Peyer's patch (tissue), 4 donors: ENCODE results near the gene RELT. TPM values are rescaled to one million over a fixed set of nuclear protein-coding genes. Genes with fewer than 3 reads are reported as not detected.

ENCODE experiments used
- DNase-seq, 3 donors: peaks; one replicate each; pipeline ENCODE4 v3.0.0-alpha.2; 2017 to 2019
- H3K27ac ChIP-seq, 4 donors: fragments of 200-600 bp; sonication (generic); one replicate each; pipeline ENCODE4 v1.5.1; 2016 to 2019
- H3K27me3 ChIP-seq, 2 donors: fragments of 200-600 bp; sonication (generic); one replicate each; pipeline ENCODE4 v1.5.1; 2019
- H3K36me3 ChIP-seq, 3 donors: fragments of 200-600 bp; sonication (generic); one replicate each; pipeline ENCODE4 v1.5.1; 2016 to 2019
- H3K4me1 ChIP-seq, 4 donors: fragments of 200-600 bp; sonication (generic); one replicate each; pipeline ENCODE4 v1.5.1; 2016 to 2019
- H3K4me3 ChIP-seq, 4 donors: fragments of 200-600 bp; sonication (generic); 1 replicate in 3 of 4; 2 replicates in 1 of 4; pipeline ENCODE4 v1.5.1; 2016 to 2019; ENCODE audit warnings: mild to moderate bottlenecking in 1 of 4
- H3K9me3 ChIP-seq, 4 donors: fragments of 200-600 bp; sonication (generic); one replicate each; pipeline ENCODE4 v1.5.1; 2016 to 2019; ENCODE audit warnings: mild to moderate bottlenecking in 1 of 4
- CTCF ChIP-seq, 6 experiments: fragments of 450-650 bp in 4 of 6; fragments of 200-600 bp in 2 of 6; sonication (generic) in 1 of 6; IDR thresholded peaks; one replicate each; pipeline ENCODE4 v1.5.1; 2017 to 2019; ENCODE audit warnings: antibody characterized with exemption in 6 of 6, mild to moderate bottlenecking in 3 of 6, moderate library complexity in 1 of 6
- POLR2A ChIP-seq, 2 donors: fragments of 450-650 bp; IDR thresholded peaks; one replicate each; pipeline ENCODE4 v1.5.1; 2017; ENCODE audit warnings: antibody characterized with exemption in 2 of 2, mild to moderate bottlenecking in 2 of 2, moderate library complexity in 2 of 2
- total RNA-seq, 4 donors: library from RNA; depleted of rRNA; stranded (reverse); fragments of >200 nt; gene quantifications; one replicate each; pipeline ENCODE4 v1.1.0, GENCODE V29; 2016

The RELT gene
- total RNA-seq, 4 donors from 2014 or later, result 1.2 to 19.0 (median 4.7) TPM

DNA sequence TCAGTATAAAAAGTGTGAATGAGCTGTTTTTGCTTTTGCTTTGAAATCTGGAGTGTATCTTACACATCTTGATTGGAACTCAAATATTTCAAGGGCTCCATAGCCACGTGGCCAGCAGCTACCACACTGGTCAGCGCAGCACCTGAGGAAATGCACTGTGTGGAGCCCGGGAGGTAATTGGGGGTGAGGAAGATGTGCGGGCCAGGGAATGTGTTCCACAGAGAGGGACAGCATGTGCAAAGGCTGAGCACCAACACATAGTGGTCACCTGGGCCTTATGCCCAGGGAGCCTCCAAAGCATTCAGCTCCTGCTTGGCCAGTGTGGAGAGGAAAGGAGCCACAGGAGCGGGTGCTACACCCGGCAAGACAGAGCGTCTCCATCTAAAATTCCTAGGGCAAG is 20.8 kb downstream of the RELT start:
- no peak overlapping the region for H3K27ac ChIP-seq
- TF ChIP-seq POLR2A (IDR thresholded peaks at IDR 0.05) (no peak), CTCF (IDR thresholded peaks at IDR 0.05) (no peak)
- no peaks in the 10 kb centered on the region for H3K27me3 ChIP-seq
- H3K9me3 ChIP-seq, result no peaks in the 10 kb centered on the region
- no peaks in the 10 kb centered on the region for H3K4me1 ChIP-seq
- DNase-seq, result peak in 2 of 3 donors; percentile 24 to 35
- H3K4me3 ChIP-seq, result no peak overlapping the region
- no peaks in the 10 kb centered on the region for H3K36me3 ChIP-seq

DNA sequence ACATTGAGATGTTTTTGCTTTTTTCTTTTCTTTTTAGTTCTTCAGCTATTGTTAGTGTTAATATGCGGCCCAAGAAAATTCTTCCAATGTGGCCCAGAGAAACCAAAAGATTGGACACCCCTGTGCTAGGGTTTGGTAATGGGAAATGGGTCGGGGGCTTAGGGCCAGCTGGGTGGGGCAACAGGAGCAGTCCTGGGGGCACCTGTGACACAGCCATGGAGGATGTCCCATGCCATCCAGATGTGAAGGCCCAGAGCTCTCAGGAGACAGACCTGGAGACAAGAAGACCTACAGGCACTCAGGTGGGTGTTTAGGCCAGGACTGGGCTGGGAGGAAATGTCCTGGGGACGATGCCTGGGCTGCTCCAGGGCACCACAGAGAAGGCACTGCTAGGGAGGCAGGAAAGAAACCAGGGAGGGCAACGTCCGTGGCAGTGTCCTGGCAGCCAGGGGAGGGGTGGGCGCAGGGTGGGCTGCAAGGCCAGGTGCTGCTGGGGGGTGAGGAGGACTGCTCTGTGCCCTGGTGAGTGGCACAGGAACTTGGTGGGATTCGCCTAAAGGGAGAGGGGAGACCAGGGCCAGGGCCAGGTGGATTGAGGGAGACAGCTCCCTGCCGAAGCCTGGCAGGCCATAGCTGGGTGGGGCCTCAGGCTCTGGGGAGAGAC is 21.4 kb downstream of the RELT start:
- TF ChIP-seq POLR2A (IDR thresholded peaks at IDR 0.05), result no peak
- no peak for TF ChIP-seq CTCF (IDR thresholded peaks at IDR 0.05)
- no peaks in the 10 kb centered on the region for H3K36me3 ChIP-seq
- no peaks in the 10 kb centered on the region for H3K9me3 ChIP-seq
- peak in 1 of 3 donors; percentile 46 for DNase-seq
- no peak overlapping the region for H3K27ac ChIP-seq
- H3K4me1 ChIP-seq, result no peaks in the 10 kb centered on the region
- no peaks in the 10 kb centered on the region for H3K27me3 ChIP-seq
- H3K4me3 ChIP-seq, result no peak overlapping the region

GRCh38 chr11:73398132-73398526 is 21.9 kb downstream of the RELT start:
- no peaks in the 10 kb centered on the region for H3K4me1 ChIP-seq
- no peak for DNase-seq
- TF ChIP-seq CTCF (IDR thresholded peaks at IDR 0.05) (no peak), POLR2A (IDR thresholded peaks at IDR 0.05) (no peak)
- no peak overlapping the region for H3K4me3 ChIP-seq
- no peaks in the 10 kb centered on the region for H3K36me3 ChIP-seq
- no peaks in the 10 kb centered on the region for H3K9me3 ChIP-seq
- no peaks in the 10 kb centered on the region for H3K27me3 ChIP-seq
- no peak overlapping the region for H3K27ac ChIP-seq

- TF ChIP-seq POLR2A (IDR thresholded peaks at IDR 0.05), result no peak
- no peak for TF ChIP-seq CTCF (IDR thresholded peaks at IDR 0.05)
- peak in 1 of 3 donors; percentile 37 for DNase-seq
- Histone ChIP-seq H3K4me3 (no peak overlapping the region), H3K27ac (no peak overlapping the region), H3K9me3 (no peaks in the 10 kb centered on the region), H3K4me1 (no peaks in the 10 kb centered on the region), H3K36me3 (no peaks in the 10 kb centered on the region), H3K27me3 (no peaks in the 10 kb centered on the region)
These were observed 22.5 kb downstream of the RELT start for GRCh38 chr11:73398721-73399120.

GRCh38 chr11:73399159-73399590 is 23.0 kb downstream of the RELT start:
- Histone ChIP-seq H3K4me1 (no peaks in the 10 kb centered on the region), H3K36me3 (no peaks in the 10 kb centered on the region), H3K27ac (no peak overlapping the region), H3K4me3 (no peak overlapping the region), H3K9me3 (no peaks in the 10 kb centered on the region), H3K27me3 (no peaks in the 10 kb centered on the region)
- TF ChIP-seq CTCF (IDR thresholded peaks at IDR 0.05), result no peak
- TF ChIP-seq POLR2A (IDR thresholded peaks at IDR 0.05), result no peak
- no peak for DNase-seq
